Measurements from ENCODE around the gene AIMP1. TPM values are rescaled to one million over a fixed set of nuclear protein-coding genes. Genes with fewer than 3 reads are reported as not detected.

Gene AIMP1
- total RNA-seq = 17.3 and 20.7 TPM in 2 replicates

DNA sequence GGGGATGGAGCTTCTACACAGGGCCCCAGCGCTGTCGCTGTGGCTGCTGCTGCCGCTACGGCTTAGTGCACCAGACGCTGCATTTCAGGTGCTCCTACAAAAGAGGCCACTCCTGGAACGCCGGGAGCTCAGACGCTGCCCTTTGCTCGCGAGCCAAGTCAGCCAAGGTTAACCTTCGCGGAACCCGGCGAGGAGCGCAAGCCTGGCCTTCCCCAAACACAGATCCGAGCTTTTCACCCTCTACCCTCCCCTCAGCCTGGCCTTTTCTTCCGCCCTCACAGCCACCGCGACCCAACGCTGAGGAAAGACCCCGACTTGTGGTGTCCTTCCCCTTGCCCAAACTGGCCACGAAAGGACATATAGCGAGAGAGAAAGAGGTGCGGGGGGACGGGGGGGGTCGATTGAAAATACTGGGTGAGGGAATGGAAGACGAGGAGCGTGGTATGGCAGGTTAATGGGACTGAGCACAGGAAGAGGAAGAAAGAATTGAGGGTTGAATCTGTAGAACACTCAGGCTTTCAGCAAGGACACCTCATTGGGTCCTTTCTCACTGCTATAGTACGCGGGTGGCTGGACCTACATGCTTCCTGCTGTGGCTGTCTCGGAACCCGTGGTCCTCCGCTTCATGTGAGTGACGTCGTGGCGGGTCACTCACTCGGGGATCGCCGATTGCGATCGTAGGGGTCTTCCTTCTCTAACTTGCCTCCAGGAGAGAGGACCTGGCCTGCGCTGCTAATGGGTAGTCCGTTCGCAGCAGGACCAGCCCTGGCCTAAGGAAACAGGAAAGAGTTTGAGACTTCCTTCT, at the start of gene AIMP1, which contains the start of gene TBCK:
Gene AIMP1, plus strand, starts transcription at position 583 of the 805 bp plus-strand sequence. CDS start 8,460 bp downstream, outside the sequence.
Gene TBCK, minus strand, starts transcription at position 242 of the 805 bp plus-strand sequence. CDS start 7,249 bp downstream, outside the sequence.
- peak; percentile 87 for DNase-seq (ENCODE audit: extremely low read depth, low read depth, low spot score)

- DNase-seq (ENCODE audit: extremely low read depth, low read depth, low spot score) = no peak
Observed at GRCh38 chr4:106268786-106269185, 47.6 kb upstream of the AIMP1 start.

DNA sequence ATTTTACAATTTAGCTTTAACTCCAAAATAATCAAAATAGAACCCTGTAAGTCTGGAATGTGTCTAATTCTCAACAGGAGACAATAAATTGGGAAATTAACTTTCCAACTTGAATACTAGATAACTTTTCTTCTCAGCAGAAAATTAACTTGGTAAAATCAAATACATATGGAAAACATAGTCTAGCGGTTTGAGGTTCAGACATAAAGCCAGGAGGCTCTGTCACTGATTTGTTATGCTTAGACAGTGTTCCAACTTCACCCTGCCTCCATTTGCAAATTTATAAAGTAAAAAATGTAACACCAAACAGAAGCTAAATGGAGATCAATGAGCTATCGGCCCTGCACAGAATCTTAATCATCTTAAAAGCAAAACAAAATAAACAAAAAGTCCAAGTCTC, 46.6 kb upstream of the AIMP1 start:
- no peak for DNase-seq (ENCODE audit: extremely low read depth, low read depth, low spot score)

- DNase-seq (ENCODE audit: extremely low read depth, low read depth, low spot score) = no peak
Observed at GRCh38 chr4:106270736-106271135, 45.6 kb upstream of the AIMP1 start.

GRCh38 chr4:106273831-106274230, 42.5 kb upstream of the AIMP1 start:
- DNase-seq (ENCODE audit: extremely low read depth, low read depth, low spot score) = no peak

DNA sequence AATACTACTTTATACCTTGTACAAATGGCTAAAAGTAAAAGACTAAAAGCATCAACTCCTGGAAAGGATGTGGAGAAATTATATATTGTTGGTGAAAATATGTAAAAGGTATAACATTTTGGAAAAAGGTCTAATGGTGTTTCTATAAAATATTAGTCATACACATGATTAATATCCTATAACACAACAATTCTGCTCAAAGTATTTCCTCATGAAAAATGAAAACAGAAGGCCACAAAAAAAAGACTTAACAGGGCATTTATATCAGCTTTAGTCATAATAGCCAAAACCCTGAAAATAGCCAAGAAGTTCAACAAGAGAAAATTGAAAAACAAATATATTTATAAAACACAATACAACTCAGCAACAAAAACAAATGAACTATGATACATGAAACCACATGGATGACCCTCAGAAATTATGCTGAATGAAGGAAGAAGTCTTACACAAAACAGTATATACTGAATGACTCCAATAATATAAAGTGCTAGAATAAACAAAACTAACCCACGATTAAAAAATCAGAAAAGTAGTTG, 39.1 kb upstream of the AIMP1 start:
- DNase-seq (ENCODE audit: extremely low read depth, low read depth, low spot score) = no peak

- DNase-seq (ENCODE audit: extremely low read depth, low read depth, low spot score) = no peak
Observed at GRCh38 chr4:106284227-106284626, 32.1 kb upstream of the AIMP1 start.

DNA sequence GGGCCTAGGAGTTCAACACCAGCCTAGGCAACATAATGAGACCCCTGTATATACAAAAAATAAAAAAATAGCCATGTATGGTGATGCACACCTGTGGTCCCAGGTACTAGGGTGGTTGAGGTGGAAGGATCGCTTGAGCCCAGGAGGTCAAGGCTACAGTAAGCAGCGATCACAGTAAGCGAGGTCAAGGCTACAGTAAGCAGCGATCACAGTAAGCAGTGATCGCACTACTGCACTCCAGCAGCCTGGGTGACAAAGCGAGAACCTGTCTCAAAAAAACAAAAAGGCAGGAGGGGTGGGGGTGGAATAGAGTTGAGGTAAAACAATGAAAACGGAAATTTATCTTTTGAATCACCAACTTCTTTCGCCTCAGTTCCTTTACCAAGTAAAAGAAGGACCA, 29.7 kb upstream of the AIMP1 start:
- DNase-seq (ENCODE audit: extremely low read depth, low read depth, low spot score) = no peak

DNA sequence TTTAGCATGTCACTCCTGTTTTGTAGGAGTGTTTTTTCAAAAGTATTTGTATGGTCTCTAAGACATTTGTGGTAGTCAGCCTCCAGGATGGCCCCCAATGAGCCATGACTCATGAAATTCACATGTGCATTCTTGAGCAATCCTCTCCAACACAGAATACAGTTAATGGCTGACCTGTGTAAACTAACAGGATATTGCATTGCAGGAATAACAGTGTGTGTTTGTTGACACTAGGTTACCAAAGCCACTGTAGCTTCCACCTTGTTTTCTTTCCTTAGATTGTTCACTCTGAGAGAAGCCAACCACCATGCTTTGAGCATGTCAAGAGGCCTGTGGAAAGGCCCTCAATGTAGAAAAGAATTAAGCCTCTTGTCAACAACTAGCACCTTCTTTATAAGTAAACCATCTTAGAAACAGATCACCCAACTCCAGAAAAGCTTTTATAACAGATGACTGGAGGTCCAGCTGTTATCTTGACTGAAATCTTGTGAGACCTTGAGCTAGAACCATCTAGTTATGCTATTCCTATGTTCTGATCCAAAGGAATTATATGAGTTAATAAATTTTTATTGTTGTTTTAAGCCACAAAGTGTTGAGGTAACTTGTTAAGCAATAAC, 28.9 kb upstream of the AIMP1 start:
- DNase-seq (ENCODE audit: extremely low read depth, low read depth, low spot score) = peak; percentile 79

DNA sequence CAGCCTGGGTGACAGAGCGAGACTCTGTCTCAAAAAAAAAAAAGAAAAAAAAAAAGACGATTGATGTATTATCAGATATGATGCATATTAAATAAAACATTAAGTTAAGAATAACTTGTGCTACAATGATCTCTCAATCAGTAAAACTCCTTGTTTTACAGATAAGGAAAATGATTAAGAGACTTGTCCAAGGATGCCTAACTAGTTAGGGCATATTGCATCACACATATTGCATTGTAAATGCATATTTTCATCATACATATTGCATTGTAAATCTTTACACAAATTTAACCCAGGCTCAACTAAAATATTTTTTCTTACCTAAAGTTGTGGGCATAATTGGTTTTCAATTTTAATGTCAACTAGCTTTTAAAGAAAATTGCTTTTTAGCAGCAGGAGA, 26.6 kb upstream of the AIMP1 start:
- DNase-seq (ENCODE audit: extremely low read depth, low read depth, low spot score) = no peak

- DNase-seq (ENCODE audit: extremely low read depth, low read depth, low spot score) = no peak
Observed at GRCh38 chr4:106291678-106292077, 24.7 kb upstream of the AIMP1 start.

DNA sequence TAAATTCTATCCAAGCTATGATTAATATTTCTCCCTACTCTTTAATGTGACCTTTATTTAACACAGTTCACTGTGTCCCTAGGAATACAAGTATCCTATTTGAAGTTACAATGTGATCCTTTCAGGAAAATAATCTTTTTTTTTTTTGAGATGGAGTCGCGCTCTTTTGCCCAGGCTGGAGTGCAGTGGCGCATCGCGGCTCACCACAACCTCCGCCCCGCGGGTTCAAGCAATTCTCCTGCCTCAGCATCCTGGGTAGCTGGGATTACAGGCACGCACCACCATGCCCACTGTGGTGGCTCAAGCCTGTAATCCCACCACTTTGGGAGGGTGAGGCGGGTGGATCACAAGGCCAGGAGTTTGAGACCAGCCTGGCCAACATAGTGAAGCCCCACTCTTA, 22.3 kb upstream of the AIMP1 start:
- DNase-seq (ENCODE audit: extremely low read depth, low read depth, low spot score) = no peak

DNA sequence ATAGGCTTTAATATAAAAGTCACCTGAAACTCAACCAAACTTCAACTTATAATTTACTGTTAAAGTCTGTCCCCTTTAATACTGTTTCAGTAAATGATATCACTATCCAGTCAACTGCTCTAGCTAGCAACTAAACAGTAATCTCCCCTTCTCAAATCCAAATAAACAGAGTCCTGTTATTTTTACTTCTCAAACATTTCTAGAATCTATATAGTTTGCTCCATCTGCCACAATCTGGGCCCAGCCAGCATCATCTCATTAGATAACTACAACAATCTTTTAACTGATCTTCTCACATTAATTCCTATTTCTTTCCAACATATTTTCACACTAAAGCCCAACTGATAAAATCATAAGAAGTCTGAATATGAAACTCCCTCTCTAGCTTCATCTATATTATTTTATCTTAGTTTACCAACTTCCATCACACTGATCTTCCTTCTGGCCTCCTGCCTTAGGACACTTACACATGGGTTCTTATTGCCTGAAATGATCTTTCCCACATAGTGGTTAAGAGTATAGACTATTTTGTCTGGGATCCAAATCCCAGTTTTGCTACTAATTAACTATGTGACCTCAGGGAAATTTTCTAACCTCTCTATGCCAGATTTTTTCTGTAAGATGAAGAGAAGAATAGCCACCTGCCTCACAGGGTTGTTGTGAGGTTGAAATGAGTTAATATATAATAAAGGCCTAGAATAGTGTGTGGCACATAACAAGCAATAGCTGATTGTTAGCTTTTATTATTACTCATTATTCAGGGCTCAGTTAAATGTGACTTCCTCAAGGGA, 18.9 kb upstream of the AIMP1 start:
- DNase-seq (ENCODE audit: extremely low read depth, low read depth, low spot score) = no peak

DNA sequence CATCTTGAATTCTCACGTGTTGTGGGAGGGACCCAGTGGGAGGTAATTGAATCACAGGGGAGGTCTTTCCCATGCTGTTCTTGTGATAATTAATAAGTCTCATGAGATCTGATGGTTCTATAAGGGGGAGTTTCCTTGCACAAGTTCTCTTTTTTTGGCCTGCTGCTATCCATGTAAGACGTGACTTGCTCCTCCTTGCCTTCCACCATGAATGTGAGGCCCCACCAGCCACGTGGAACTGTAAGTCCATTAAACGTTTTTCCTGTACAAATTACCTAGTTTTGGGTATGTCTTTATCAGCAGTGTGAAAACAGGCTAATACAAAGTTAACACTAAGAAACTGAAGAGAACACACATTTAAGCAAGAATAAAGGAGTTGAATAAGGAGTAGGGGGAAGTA, 16.4 kb upstream of the AIMP1 start:
- no peak for DNase-seq (ENCODE audit: extremely low read depth, low read depth, low spot score)

DNA sequence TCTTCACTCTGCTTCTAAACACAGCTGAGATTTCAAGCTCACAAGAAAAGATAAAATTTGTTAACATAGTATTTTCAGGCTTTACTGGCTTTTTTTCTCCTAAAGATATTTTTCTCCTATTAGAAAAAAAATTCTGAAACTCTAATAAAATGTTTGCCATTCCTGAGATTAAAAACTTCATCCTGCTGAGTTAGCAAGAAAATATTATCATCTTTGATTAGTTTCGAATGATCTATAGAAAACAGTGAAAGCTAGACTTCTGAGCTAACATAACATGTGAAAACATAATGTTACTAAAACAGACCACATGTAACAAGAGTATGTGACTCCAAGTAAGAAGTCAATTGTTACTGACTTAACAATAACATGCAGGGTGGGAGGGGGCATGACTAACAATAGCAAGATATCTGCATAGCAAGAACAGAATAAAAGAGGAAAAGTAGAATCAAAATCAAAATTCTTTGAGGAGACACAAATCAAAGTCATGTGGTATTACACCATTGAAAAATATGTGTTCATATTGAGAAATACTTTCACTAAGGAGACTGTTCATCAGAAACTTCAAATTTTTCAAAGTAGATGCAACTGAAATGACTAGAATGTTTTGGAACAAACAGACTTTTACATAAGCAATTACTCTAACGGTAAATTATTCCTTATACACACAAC, 14.8 kb upstream of the AIMP1 start:
- no peak for DNase-seq (ENCODE audit: extremely low read depth, low read depth, low spot score)

- no peak for DNase-seq (ENCODE audit: extremely low read depth, low read depth, low spot score)
Observed at GRCh38 chr4:106302062-106302438, 14.3 kb upstream of the AIMP1 start.

GRCh38 chr4:106303548-106304281, 12.6 kb upstream of the AIMP1 start:
- DNase-seq (ENCODE audit: extremely low read depth, low read depth, low spot score) = no peak

- DNase-seq (ENCODE audit: extremely low read depth, low read depth, low spot score) = no peak
Observed at GRCh38 chr4:106304632-106305031, 11.7 kb upstream of the AIMP1 start.

- no peak for DNase-seq (ENCODE audit: extremely low read depth, low read depth, low spot score)
Observed at GRCh38 chr4:106305435-106306055, 10.8 kb upstream of the AIMP1 start.

DNA sequence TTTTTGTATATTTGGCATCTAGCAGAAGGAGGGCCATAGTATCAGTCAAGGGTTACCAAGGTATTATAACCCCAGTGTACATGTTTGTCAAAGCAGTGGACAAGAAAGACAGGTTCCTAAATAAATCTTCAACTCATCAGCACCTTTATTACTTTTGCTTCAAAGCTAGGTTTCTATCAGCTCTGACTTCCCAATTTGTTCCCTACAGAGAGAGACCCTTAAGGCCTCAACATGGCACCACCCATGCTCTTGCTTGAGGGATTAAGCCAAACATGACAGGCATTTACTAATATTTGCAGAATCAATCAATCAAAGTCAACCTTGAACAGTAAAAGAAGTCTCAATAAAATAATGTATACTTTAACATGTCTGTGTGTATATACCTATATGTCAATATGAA, 9.8 kb upstream of the AIMP1 start:
- DNase-seq (ENCODE audit: extremely low read depth, low read depth, low spot score) = no peak
